ENCODE data around the gene FANCC.

The FANCC gene

GRCh38 chr9:95085861-95086563 is 231.5 kb downstream of the FANCC start:
- H3K4me3 ChIP-seq (ENCODE audit: control insufficient read depth, low read depth, low read length) = no peak overlapping the region
- TF ChIP-seq, protein P1, sequence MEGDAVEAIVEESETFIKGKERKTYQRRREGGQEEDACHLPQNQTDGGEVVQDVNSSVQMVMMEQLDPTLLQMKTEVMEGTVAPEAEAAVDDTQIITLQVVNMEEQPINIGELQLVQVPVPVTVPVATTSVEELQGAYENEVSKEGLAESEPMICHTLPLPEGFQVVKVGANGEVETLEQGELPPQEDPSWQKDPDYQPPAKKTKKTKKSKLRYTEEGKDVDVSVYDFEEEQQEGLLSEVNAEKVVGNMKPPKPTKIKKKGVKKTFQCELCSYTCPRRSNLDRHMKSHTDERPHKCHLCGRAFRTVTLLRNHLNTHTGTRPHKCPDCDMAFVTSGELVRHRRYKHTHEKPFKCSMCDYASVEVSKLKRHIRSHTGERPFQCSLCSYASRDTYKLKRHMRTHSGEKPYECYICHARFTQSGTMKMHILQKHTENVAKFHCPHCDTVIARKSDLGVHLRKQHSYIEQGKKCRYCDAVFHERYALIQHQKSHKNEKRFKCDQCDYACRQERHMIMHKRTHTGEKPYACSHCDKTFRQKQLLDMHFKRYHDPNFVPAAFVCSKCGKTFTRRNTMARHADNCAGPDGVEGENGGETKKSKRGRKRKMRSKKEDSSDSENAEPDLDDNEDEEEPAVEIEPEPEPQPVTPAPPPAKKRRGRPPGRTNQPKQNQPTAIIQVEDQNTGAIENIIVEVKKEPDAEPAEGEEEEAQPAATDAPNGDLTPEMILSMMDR (IDR thresholded peaks at IDR 0.05; ENCODE audit: control insufficient read depth, insufficient read depth, low read depth, low read length, missing control alignments) = no peak
- no peak for DNase-seq (ENCODE audit: low read depth)

DNA sequence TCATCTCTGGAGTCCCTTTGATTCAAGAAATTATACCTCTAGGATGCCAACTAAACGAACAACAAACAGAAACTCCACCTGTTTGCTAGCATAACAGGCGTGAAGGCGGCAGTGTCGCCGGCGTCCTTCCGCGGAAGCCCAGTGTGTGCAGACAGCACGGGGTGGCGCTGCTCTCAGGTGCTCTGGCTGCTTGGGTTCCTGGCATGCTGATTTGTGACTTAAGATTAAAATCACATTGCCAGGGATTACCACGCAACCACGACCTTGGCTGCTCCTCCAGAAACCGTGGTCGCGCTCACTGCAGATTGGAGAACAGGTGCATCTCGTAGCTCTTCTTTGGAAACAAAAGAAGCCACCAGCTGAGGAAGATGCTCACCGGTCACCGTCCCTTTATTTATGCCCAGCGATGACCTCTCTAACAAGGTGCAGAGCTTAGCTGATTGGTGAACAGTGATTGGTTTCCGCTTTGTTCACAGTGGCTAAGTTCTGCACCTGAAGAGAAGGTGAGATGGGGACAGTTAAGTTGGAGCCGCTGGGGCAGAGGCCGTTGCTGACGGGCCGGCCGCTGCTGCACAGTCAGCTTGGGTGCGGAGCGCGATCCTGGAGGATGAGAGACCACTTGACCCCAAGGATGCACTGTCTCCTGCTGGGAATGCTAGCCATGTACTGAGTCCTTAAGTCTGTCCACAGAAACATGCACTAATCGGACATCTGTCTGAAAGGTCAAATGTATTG is 232.3 kb downstream of the FANCC start:
- no peak for DNase-seq (ENCODE audit: low read depth)
- TF ChIP-seq, protein P1 (IDR thresholded peaks at IDR 0.05; ENCODE audit: control insufficient read depth, insufficient read depth, low read depth, low read length, missing control alignments) = no peak
- no peak overlapping the region for H3K4me3 ChIP-seq (ENCODE audit: control insufficient read depth, low read depth, low read length)

DNA sequence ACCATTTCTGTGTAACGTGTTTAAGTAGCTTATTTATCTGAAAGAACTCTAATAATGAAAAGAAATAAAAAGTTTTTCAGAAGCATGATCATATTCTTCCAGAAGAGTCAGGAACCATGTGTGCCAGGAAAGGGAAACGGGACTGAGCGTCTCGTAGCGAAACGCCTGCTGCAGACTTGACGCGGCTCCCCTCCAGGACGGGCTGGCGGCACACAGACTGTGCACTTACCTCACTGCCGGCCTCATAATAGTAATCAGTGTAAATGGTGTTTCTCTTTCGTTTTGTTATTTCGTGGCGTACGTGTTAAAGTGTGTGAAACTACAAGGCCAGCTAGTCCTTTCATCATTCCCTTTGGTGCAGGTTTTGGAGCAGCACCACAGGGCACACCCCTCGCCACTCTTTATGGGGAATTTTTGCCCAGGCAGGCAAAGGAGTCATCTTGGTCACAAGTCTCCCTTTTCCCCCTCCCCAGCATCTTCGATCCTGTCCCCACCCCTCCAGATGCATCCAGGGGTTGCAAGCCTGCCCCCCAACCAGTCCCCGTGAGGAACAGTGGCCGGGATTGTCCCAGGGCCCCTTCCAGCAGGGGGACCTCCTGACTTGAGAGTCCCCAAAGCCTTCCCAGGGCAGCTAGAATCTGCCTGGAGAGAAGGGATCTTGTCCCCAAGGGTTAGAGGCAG is 233.1 kb downstream of the FANCC start:
- no peak for DNase-seq (ENCODE audit: low read depth)
- H3K4me3 ChIP-seq (ENCODE audit: control insufficient read depth, low read depth, low read length) = no peak overlapping the region
- TF ChIP-seq, protein P1 (IDR thresholded peaks at IDR 0.05; ENCODE audit: control insufficient read depth, insufficient read depth, low read depth, low read length, missing control alignments) = no peak

DNA sequence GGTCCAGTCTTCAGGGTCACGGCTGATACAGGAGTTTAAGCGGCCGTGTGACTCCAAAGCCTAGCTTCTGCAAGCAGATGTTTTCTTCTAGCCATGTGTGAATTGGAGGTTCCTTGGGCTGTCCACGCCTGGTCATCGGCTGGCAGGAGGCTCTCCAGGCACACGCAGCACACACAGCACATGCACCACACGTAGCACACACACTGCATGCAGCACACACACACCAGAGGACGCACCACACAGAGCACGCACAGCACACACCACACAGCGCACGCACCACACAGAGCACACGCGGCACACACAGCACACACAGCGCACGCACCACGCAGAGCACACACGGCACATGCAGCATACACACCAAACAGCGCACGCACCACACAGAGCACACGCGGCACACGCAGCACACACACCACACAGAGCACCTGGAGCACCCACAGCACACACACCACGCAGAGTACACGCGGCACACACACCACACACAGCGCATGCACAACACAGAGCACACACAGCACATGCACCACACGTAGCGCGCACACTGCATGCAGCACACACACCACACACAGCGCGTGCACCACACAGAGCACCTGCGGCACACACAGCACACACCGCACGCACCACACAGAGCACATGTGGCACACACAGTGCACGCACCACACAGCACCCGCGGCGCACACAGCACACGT is 234.3 kb downstream of the FANCC start:
- TF ChIP-seq, protein P1 (IDR thresholded peaks at IDR 0.05; ENCODE audit: control insufficient read depth, insufficient read depth, low read depth, low read length, missing control alignments) = no peak
- DNase-seq (ENCODE audit: low read depth) = no peak
- H3K4me3 ChIP-seq (ENCODE audit: control insufficient read depth, low read depth, low read length) = no peak overlapping the region

GRCh38 chr9:95082401-95083084 is 235.0 kb downstream of the FANCC start:
- no peak overlapping the region for H3K4me3 ChIP-seq (ENCODE audit: control insufficient read depth, low read depth, low read length)
- no peak for DNase-seq (ENCODE audit: low read depth)
- TF ChIP-seq, protein P1 (IDR thresholded peaks at IDR 0.05; ENCODE audit: control insufficient read depth, insufficient read depth, low read depth, low read length, missing control alignments) = no peak

DNA sequence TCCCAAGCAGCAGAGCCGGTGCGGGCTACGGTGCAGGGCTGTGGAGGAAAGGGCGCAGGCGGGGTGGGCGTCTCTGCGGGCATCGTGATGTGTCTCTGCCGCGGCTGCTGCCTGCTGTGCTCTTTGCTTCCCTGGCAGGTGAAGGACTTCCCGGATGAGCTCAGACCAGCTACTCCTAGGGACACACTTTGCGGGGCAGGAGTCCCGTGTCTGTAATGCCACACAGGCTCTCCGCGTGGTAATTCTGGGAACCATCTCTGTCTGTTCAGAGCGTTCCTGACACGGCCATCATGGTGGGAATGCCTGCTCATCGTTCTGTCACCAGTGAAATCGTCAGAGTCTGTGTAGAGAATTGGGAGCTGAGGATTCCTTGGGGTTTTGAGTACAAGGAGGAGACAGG is 235.5 kb downstream of the FANCC start:
- H3K4me3 ChIP-seq (ENCODE audit: control insufficient read depth, low read depth, low read length) = no peak overlapping the region

More for the DNA sequence above, 235.5 kb downstream of the FANCC start:
- DNase-seq (ENCODE audit: low read depth) = no peak
- TF ChIP-seq, protein P1 (IDR thresholded peaks at IDR 0.05; ENCODE audit: control insufficient read depth, insufficient read depth, low read depth, low read length, missing control alignments) = no peak
